H1 (cell line): ENCODE measurements around the gene SLC22A23. TPM values are rescaled to one million over a fixed set of nuclear protein-coding genes. Genes with fewer than 3 reads are reported as not detected.

ENCODE experiments used
- BCL11A ChIP-seq, 2 experiments: IDR thresholded peaks; one replicate each; pipeline ENCODE4 v1.6.1; 2011; ENCODE audit warnings: low read depth in 2 of 2, low read length in 2 of 2, mild to moderate bottlenecking in 2 of 2
- YY1 ChIP-seq: IDR thresholded peaks from 2 replicates; pipeline ENCODE4 v1.6.1; 2011; ENCODE audit warnings: low read depth, mild to moderate bottlenecking, low read length
- polyA plus RNA-seq, 7 experiments: library from polyadenylated mRNA; depleted of rRNA in 3 of 7; stranded (reverse) in 5 of 7; unstranded in 2 of 7; fragments of >200 nt in 5 of 7; fragments of 200-250 nt in 2 of 7; gene quantifications; 1 replicate in 5 of 7; 2 replicates in 1 of 7; 4 replicates in 1 of 7; pipeline versions ENCODE4 v1.2.1 to v1.2.3, GENCODE V29; 2011 to 2013; ENCODE audit warnings: missing spikeins in 2 of 7, mixed read lengths in 2 of 7
- total RNA-seq: library from RNA; stranded (reverse); fragmentation: NEBNext Ultra II Directional; extraction: Animal tissue kit (Norgen Biotek cat#: 25700); gene quantifications from 2 replicates; pipeline ENCODE4 v1.2.1, GENCODE V29; 2021

SLC22A23 gene
- total and polyA plus RNA-seq, 2 of the 8 experiments (the other 6 are each of a cell fraction or from before 2014, with no cell fraction given) = 9.9 to 38.4 TPM

DNA sequence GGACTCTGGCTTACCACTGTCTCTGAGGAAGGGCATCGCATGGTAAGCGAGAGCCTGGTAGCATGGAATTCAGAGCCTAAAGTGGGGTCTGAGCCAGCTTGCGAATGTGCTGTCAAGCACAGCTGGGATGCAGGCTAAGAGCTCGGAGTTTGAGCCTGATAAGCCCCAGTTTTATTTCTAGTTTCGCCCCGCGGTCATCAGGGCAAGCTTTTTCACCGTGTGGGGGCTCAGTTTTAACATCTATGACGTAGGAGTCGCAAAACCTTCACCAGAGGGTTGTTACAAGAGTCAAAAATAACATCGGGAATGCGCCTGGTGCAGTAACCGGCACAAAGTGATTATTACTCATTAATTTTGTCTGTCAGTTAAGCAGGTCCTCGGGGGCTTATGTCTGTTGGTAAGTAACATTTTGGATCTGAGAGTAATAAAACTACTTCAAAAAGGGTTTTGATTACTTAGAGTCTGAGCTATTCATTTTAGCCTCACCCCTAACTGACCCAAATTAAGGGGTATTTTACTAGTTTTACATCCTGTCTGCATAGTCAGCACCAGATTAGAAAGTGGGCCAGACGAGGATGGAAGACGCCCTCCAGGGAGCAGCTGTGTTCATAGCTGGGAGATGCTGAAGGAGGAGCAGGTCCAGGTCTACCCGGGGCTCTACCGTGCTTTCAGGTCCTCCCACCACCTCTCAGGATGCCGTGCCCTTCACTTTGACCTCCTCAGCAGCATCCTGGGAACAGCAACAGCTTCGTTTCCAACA is 29.7 kb downstream of the SLC22A23 start (continued):
- TF ChIP-seq YY1 = no peak
- TF ChIP-seq BCL11A (IDR thresholded peaks at IDR 0.05; ENCODE audit: low read depth in 2 of 2, low read length in 2 of 2) = no peak
